GM21381 (cell line): Measurements from ENCODE around the gene MAPK7.

Experiments used
- ATAC-seq: cut with Tn5 transposase; IDR thresholded peaks from one replicate; pipeline ENCODE4 v1.9.1; 2021; ENCODE audit warnings: mild to moderate bottlenecking, moderate library complexity; ENCODE audit not compliant: unreplicated experiment

The MAPK7 gene

GRCh38 chr17:19392303-19392702 lies 14.0 kb downstream of the MAPK7 start:
- no peak for ATAC-seq

- ATAC-seq: no peak
These were observed 19.3 kb downstream of the MAPK7 start for GRCh38 chr17:19397556-19398041.

GRCh38 chr17:19398301-19399181 lies 20.2 kb downstream of the MAPK7 start:
- no peak for ATAC-seq

GRCh38 chr17:19399750-19400450 lies 21.6 kb downstream of the MAPK7 start:
- ATAC-seq: no peak

- no peak for ATAC-seq
These were observed 23.2 kb downstream of the MAPK7 start for GRCh38 chr17:19401321-19402010.

- no peak for ATAC-seq
These were observed 23.9 kb downstream of the MAPK7 start for GRCh38 chr17:19402171-19402570.

GRCh38 chr17:19403021-19403420 lies 24.7 kb downstream of the MAPK7 start:
- ATAC-seq: no peak

- no peak for ATAC-seq
These were observed 26.0 kb downstream of the MAPK7 start for GRCh38 chr17:19404264-19404663.

- ATAC-seq: no peak
These were observed 26.8 kb downstream of the MAPK7 start for GRCh38 chr17:19405114-19405513.

- no peak for ATAC-seq
These were observed 29.5 kb downstream of the MAPK7 start for GRCh38 chr17:19407601-19408345.

GRCh38 chr17:19408346-19408710 lies 30.0 kb downstream of the MAPK7 start:
- no peak for ATAC-seq

GRCh38 chr17:19409066-19409465 lies 30.8 kb downstream of the MAPK7 start:
- no peak for ATAC-seq

- ATAC-seq: no peak
These were observed 31.2 kb downstream of the MAPK7 start for GRCh38 chr17:19409509-19409908.

- no peak for ATAC-seq
These were observed 31.8 kb downstream of the MAPK7 start for GRCh38 chr17:19410091-19410490.

- no peak for ATAC-seq
These were observed 32.8 kb downstream of the MAPK7 start, which contains the start of gene RNF112 for GRCh38 chr17:19410875-19411620. Gene RNF112 (plus strand): TSS chr17:19411232. CDS start chr17:19411409, 177 bp downstream.

GRCh38 chr17:19411631-19412030 lies 33.3 kb downstream of the MAPK7 start:
- ATAC-seq: no peak

- no peak for ATAC-seq
These were observed 34.2 kb downstream of the MAPK7 start for GRCh38 chr17:19412510-19412909.

- no peak for ATAC-seq
These were observed 34.7 kb downstream of the MAPK7 start for GRCh38 chr17:19412984-19413383.

GRCh38 chr17:19413761-19414160 lies 35.5 kb downstream of the MAPK7 start:
- no peak for ATAC-seq
